ENCODE data around the gene SNTG2.

DNA sequence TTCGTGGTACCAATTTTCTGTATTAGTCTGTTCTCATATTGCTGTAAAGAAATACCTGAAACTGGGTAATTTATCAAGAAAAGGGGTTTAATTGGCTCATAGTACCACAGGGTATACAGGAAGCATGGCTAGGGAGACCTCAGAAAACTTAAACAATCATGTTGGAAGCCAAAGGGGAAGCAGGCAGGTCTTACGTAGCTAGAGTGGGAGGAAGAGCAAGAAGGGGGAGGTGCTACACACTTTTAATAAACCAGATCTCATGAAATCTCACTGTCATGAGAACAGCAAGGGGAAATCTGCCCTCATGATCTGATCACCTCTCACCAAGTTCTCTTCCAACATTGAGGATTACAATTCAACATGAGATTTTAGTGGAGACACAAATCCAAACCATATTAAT is 235.8 kb downstream of the SNTG2 start:
- TF ChIP-seq, protein P1, sequence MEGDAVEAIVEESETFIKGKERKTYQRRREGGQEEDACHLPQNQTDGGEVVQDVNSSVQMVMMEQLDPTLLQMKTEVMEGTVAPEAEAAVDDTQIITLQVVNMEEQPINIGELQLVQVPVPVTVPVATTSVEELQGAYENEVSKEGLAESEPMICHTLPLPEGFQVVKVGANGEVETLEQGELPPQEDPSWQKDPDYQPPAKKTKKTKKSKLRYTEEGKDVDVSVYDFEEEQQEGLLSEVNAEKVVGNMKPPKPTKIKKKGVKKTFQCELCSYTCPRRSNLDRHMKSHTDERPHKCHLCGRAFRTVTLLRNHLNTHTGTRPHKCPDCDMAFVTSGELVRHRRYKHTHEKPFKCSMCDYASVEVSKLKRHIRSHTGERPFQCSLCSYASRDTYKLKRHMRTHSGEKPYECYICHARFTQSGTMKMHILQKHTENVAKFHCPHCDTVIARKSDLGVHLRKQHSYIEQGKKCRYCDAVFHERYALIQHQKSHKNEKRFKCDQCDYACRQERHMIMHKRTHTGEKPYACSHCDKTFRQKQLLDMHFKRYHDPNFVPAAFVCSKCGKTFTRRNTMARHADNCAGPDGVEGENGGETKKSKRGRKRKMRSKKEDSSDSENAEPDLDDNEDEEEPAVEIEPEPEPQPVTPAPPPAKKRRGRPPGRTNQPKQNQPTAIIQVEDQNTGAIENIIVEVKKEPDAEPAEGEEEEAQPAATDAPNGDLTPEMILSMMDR (IDR thresholded peaks at IDR 0.05): no peak
- TF ChIP-seq POLR2A (IDR thresholded peaks at IDR 0.05): no peak

Data from esophagus squamous epithelium (tissue), 4 donors.